Measurements from ENCODE around the gene SLC29A1. TPM values are rescaled to one million over a fixed set of nuclear protein-coding genes. Genes with fewer than 3 reads are reported as not detected.

SLC29A1 gene
- total RNA-seq, 1 donor from 2014 or later: 1.8 TPM

Other genes starting within 250 kb of the SLC29A1 start
- gene MRPL14, start 96.1 kb upstream of the SLC29A1 start, total RNA-seq: 66.3 and 90.0 TPM in 2 replicates
- gene TMEM63B, start 96.0 kb upstream of the SLC29A1 start, total RNA-seq: 27.4 and 40.3 TPM in 2 replicates
- not detected in 2 replicates for gene CAPN11, start 64.8 kb upstream of the SLC29A1 start, total RNA-seq
- gene MYMX, start 6.7 kb upstream of the SLC29A1 start, total RNA-seq: not detected in 2 replicates
- 200 and 396 TPM in 2 replicates for gene HSP90AB1, start 23.5 kb downstream of the SLC29A1 start, total RNA-seq
- 50.4 and 52.9 TPM in 2 replicates for gene SLC35B2, start 33.9 kb downstream of the SLC29A1 start, total RNA-seq
- 3.3 and 5.3 TPM in 2 replicates for gene NFKBIE, start 42.0 kb downstream of the SLC29A1 start, total RNA-seq
- not detected in 2 replicates for gene TMEM151B, start 46.9 kb downstream of the SLC29A1 start, total RNA-seq
- gene AARS2, start 89.8 kb downstream of the SLC29A1 start, total RNA-seq: 9.5 and 12.4 TPM in 2 replicates
- gene SPATS1, start 119.1 kb downstream of the SLC29A1 start, total RNA-seq: not detected in 2 replicates
- 16.8 and 18.9 TPM in 2 replicates for gene CDC5L, start 164.1 kb downstream of the SLC29A1 start, total RNA-seq